ENCODE data around the gene CDK6. TPM values are rescaled to one million over a fixed set of nuclear protein-coding genes. Genes with fewer than 3 reads are reported as not detected.

The CDK6 gene
- total RNA-seq, 1 experiment from 2014 or later: 10.5 TPM

- H3K4me3 ChIP-seq (ENCODE audit: low read depth, low read length, poor library complexity, severe bottlenecking): no peak overlapping the region
- H3K4me1 ChIP-seq (ENCODE audit: insufficient read depth, low read length, poor library complexity, severe bottlenecking): no peaks in the 10 kb centered on the region
- no peak overlapping the region for H3K27ac ChIP-seq (ENCODE audit: low read depth, low read length, poor library complexity, severe bottlenecking)
- DNase-seq (ENCODE audit: low spot score): no peak
- TF ChIP-seq EZH2 (IDR thresholded peaks at IDR 0.05; ENCODE audit: borderline replicate concordance, low read depth, low read length, poor library complexity, severe bottlenecking) (no peak), CTCF (conservative IDR thresholded peaks at IDR 0.05; ENCODE audit: low read depth, low read length) (no peak)
- CTCF ChIA-PET: no interaction called here
- intact Hi-C loops (cut with micrococcal nuclease; ENCODE audit: unreplicated experiment): no loop called here
- POLR2A ChIA-PET (ENCODE audit: low non-redundant PET): no interaction called here
- no peaks in the 10 kb centered on the region for H3K36me3 ChIP-seq (ENCODE audit: insufficient read depth, low read length, poor library complexity, severe bottlenecking)
- no peaks in the 10 kb centered on the region for H3K9me3 ChIP-seq (ENCODE audit: low read depth, low read length, poor library complexity, severe bottlenecking)
- no peaks in the 10 kb centered on the region for H3K27me3 ChIP-seq (replicated peaks; ENCODE audit: insufficient read depth, low read depth, low read length, poor library complexity)
- BruUV-seq (replicated peaks): no TSS peak
These were observed 183.8 kb downstream of the CDK6 start for GRCh38 chr7:92652536-92652935.

GRCh38 chr7:92650391-92650790 lies 186.0 kb downstream of the CDK6 start:
- no peaks in the 10 kb centered on the region for H3K9me3 ChIP-seq (ENCODE audit: low read depth, low read length, poor library complexity, severe bottlenecking)
- intact Hi-C loops (cut with micrococcal nuclease; ENCODE audit: unreplicated experiment): no loop called here
- TF ChIP-seq CTCF (conservative IDR thresholded peaks at IDR 0.05; ENCODE audit: low read depth, low read length): no peak
- no peak for TF ChIP-seq EZH2 (IDR thresholded peaks at IDR 0.05; ENCODE audit: borderline replicate concordance, low read depth, low read length, poor library complexity, severe bottlenecking)
- H3K36me3 ChIP-seq (ENCODE audit: insufficient read depth, low read length, poor library complexity, severe bottlenecking): no peaks in the 10 kb centered on the region
- DNase-seq (ENCODE audit: low spot score): no peak
- H3K27me3 ChIP-seq (replicated peaks; ENCODE audit: insufficient read depth, low read depth, low read length, poor library complexity): no peaks in the 10 kb centered on the region
- no peaks in the 10 kb centered on the region for H3K4me1 ChIP-seq (ENCODE audit: insufficient read depth, low read length, poor library complexity, severe bottlenecking)
- CTCF ChIA-PET: no interaction called here
- no peak overlapping the region for H3K4me3 ChIP-seq (ENCODE audit: low read depth, low read length, poor library complexity, severe bottlenecking)
- BruUV-seq (replicated peaks): no TSS peak
- POLR2A ChIA-PET (ENCODE audit: low non-redundant PET): no interaction called here
- no peak overlapping the region for H3K27ac ChIP-seq (ENCODE audit: low read depth, low read length, poor library complexity, severe bottlenecking)

DNA sequence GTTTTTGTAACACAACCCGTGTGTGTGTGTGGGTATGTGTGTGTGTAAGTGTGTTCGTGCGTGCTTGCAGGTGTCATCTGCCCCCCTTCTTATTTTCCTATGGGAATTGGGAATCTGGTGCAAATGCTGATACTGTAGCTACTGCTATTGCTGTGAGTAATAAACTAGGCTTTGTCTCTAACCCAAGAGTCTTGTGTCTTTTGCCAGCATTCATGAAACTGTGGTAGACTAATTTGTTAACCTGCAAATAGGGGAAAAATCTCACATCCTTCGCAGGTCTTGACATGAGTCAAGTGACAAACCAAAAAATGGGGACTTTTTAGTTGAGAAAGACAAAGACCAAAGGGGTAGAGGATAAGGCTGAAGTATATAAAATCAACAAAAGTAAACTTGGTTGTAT lies 188.3 kb downstream of the CDK6 start:
- no TSS peak for BruUV-seq (replicated peaks)
- ChIA-PET POLR2A (ENCODE audit: low non-redundant PET) (interaction anchor here (0.6 kb wide), 1 partner anchor 61 kb away, joined by 3 read pairs; no protein-coding TSS in a partner anchor), CTCF (no interaction called here)
- Histone ChIP-seq H3K4me1 (ENCODE audit: insufficient read depth, low read length, poor library complexity, severe bottlenecking) (no peaks in the 10 kb centered on the region), H3K27ac (ENCODE audit: low read depth, low read length, poor library complexity, severe bottlenecking) (no peak overlapping the region), H3K36me3 (ENCODE audit: insufficient read depth, low read length, poor library complexity, severe bottlenecking) (no peaks in the 10 kb centered on the region), H3K9me3 (ENCODE audit: low read depth, low read length, poor library complexity, severe bottlenecking) (no peaks in the 10 kb centered on the region), H3K27me3 (replicated peaks; ENCODE audit: insufficient read depth, low read depth, low read length, poor library complexity) (no peaks in the 10 kb centered on the region), H3K4me3 (ENCODE audit: low read depth, low read length, poor library complexity, severe bottlenecking) (no peak overlapping the region)
- no peak for DNase-seq (ENCODE audit: low spot score)
- intact Hi-C loops (cut with micrococcal nuclease; ENCODE audit: unreplicated experiment): no loop called here
- no peak for TF ChIP-seq CTCF (conservative IDR thresholded peaks at IDR 0.05; ENCODE audit: low read depth, low read length)
- no peak for TF ChIP-seq EZH2 (IDR thresholded peaks at IDR 0.05; ENCODE audit: borderline replicate concordance, low read depth, low read length, poor library complexity, severe bottlenecking)

Data from A673 (cell line).